Chondrocyte (in vitro differentiated cells): ENCODE data around the gene ESYT1. TPM values are rescaled to one million over a fixed set of nuclear protein-coding genes. Genes with fewer than 3 reads are reported as not detected.

Experiments
- DNase-seq: peaks from one replicate; pipeline ENCODE4 v3.0.0; 2021; ENCODE audit warnings: mixed read lengths, low spot score
- H3K27ac Mint-ChIP-seq: one replicate; pipeline ENCODE4 v1.8.0; 2021; ENCODE audit warnings: mild to moderate bottlenecking, moderate library complexity, mixed read lengths; ENCODE audit not compliant: unreplicated experiment
- H3K27me3 Mint-ChIP-seq: 2 replicates; pipeline ENCODE4 v1.8.0; 2021; ENCODE audit warnings: low read depth, mixed read lengths
- H3K36me3 Mint-ChIP-seq: 2 replicates; pipeline ENCODE4 v1.8.0; 2021; ENCODE audit warnings: low read depth, mixed read lengths
- H3K4me1 Mint-ChIP-seq: 2 replicates; pipeline ENCODE4 v1.8.0; 2021; ENCODE audit warnings: low read depth, mild to moderate bottlenecking, mixed read lengths
- H3K4me3 Mint-ChIP-seq: one replicate; pipeline ENCODE4 v1.8.0; 2021; ENCODE audit warnings: mild to moderate bottlenecking, moderate library complexity, mixed read lengths; ENCODE audit not compliant: unreplicated experiment
- H3K9me3 Mint-ChIP-seq: 2 replicates; pipeline ENCODE4 v1.8.0; 2021; ENCODE audit warnings: low read depth, mixed read lengths
- CTCF ChIP-seq: fragments of 200-600 bp; sonication (generic); IDR thresholded peaks from 2 replicates; pipeline ENCODE4 v1.5.0; 2021; ENCODE audit warnings: antibody characterized with exemption, mild to moderate bottlenecking, moderate library complexity
- total RNA-seq: library from RNA; stranded (reverse); gene quantifications from 3 replicates; pipeline ENCODE4 v1.2.1, GENCODE V29; 2021

ESYT1 gene
- total RNA-seq, 1 donor from 2014 or later: 155 TPM

DNA sequence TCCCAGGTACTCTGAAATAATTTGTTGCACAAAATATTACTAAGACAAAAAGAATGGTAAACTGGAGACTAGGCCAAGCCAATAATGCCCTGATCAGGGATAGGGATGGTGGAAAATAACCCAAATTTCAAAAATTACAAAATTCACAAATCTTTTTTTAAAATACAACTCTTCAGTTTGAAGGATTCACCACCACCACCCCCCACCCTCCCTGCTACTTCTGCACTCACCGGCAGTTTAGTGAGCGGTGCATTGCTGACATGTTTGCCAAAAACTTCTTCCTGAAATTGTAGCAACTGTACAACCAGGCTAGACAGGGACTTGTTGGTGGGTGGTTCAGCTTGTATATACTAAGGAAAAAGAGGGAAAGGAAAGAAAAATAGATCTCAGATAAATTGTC, 58.9 kb downstream of the ESYT1 start:
- Mint-ChIP-seq H3K36me3 (peaks cover 10% of the 10 kb centered on the region), H3K27ac (no peak overlapping the region), H3K4me3 (no peak overlapping the region), H3K27me3 (no peaks in the 10 kb centered on the region), H3K9me3 (no peaks in the 10 kb centered on the region), H3K4me1 (peaks cover 24% of the 10 kb centered on the region)
- DNase-seq: no peak
- TF ChIP-seq CTCF: no peak

- DNase-seq: no peak
- Mint-ChIP-seq H3K36me3 (peaks cover 10% of the 10 kb centered on the region), H3K27ac (peak overlapping the region; percentile 71), H3K4me1 (peaks cover 30% of the 10 kb centered on the region), H3K9me3 (no peaks in the 10 kb centered on the region), H3K27me3 (no peaks in the 10 kb centered on the region), H3K4me3 (peak overlapping the region; percentile 74)
- no peak for TF ChIP-seq CTCF
Measured at GRCh38 chr12:56188131-56188777, 60.2 kb downstream of the ESYT1 start.

DNA sequence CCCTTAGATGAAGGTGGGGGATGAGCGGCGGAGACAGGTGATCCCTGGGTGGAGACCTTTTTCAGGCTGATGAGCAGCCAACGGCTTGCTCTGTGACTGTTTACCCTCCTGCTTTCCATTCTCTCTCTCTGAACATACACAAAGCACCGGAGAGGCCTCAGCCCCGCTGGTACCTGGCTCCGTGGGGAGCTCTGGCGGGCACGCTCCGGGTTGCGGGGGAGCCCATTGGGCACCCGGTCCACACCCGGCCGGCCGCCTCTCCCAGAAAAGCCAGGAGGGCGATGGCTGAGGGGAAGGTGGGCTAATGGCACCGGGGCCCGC, 60.7 kb downstream of the ESYT1 start:
- TF ChIP-seq CTCF: no peak
- no peak for DNase-seq
- no peaks in the 10 kb centered on the region for H3K9me3 Mint-ChIP-seq
- H3K4me3 Mint-ChIP-seq: peak overlapping the region; percentile 74
- peak overlapping the region; percentile 71 for H3K27ac Mint-ChIP-seq
- peaks cover 33% of the 10 kb centered on the region for H3K4me1 Mint-ChIP-seq
- H3K27me3 Mint-ChIP-seq: no peaks in the 10 kb centered on the region
- peaks cover 10% of the 10 kb centered on the region for H3K36me3 Mint-ChIP-seq

- H3K27ac Mint-ChIP-seq: peak within 1 kb of the TSS; percentile 99
- H3K9me3 Mint-ChIP-seq: no peaks in the 10 kb centered on the region
- H3K4me1 Mint-ChIP-seq: peaks cover 33% of the 10 kb centered on the region
- no peak for DNase-seq
- peak; percentile 87 for TF ChIP-seq CTCF
- peak within 1 kb of the TSS; percentile 99 for H3K4me3 Mint-ChIP-seq
- H3K36me3 Mint-ChIP-seq: peaks cover 8% of the 10 kb centered on the region
- no peaks in the 10 kb centered on the region for H3K27me3 Mint-ChIP-seq
Measured at GRCh38 chr12:56189099-56189917, 61.2 kb downstream of the ESYT1 start, which contains the start of gene SMARCC2. SMARCC2 (minus strand) TSS chr12:56189483; CDS start chr12:56189461, 22 bp downstream.

- no peak for DNase-seq
- Mint-ChIP-seq H3K4me1 (peaks cover 33% of the 10 kb centered on the region), H3K4me3 (peak overlapping the region; percentile 99), H3K27ac (peak overlapping the region; percentile 99), H3K36me3 (peaks cover 4% of the 10 kb centered on the region), H3K9me3 (no peaks in the 10 kb centered on the region), H3K27me3 (no peaks in the 10 kb centered on the region)
- TF ChIP-seq CTCF: peak; percentile 67
Measured at GRCh38 chr12:56189918-56190694, 62.0 kb downstream of the ESYT1 start.
